ENCODE results near the gene TENM4. TPM values are rescaled to one million over a fixed set of nuclear protein-coding genes. Genes with fewer than 3 reads are reported as not detected.

Gene TENM4
- total RNA-seq, 1 donor from 2014 or later, result 11.9 TPM

GRCh38 chr11:79167510-79168188, 273.2 kb downstream of the TENM4 start:
- TF ChIP-seq, protein P1, sequence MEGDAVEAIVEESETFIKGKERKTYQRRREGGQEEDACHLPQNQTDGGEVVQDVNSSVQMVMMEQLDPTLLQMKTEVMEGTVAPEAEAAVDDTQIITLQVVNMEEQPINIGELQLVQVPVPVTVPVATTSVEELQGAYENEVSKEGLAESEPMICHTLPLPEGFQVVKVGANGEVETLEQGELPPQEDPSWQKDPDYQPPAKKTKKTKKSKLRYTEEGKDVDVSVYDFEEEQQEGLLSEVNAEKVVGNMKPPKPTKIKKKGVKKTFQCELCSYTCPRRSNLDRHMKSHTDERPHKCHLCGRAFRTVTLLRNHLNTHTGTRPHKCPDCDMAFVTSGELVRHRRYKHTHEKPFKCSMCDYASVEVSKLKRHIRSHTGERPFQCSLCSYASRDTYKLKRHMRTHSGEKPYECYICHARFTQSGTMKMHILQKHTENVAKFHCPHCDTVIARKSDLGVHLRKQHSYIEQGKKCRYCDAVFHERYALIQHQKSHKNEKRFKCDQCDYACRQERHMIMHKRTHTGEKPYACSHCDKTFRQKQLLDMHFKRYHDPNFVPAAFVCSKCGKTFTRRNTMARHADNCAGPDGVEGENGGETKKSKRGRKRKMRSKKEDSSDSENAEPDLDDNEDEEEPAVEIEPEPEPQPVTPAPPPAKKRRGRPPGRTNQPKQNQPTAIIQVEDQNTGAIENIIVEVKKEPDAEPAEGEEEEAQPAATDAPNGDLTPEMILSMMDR (IDR thresholded peaks at IDR 0.05), result no peak
- Histone ChIP-seq H3K4me3 (no peak overlapping the region), H3K9me3 (no peaks in the 10 kb centered on the region), H3K27ac (no peak overlapping the region), H3K4me1 (no peaks in the 10 kb centered on the region), H3K27me3 (no peaks in the 10 kb centered on the region), H3K36me3 (no peaks in the 10 kb centered on the region)
- no peak for DNase-seq (ENCODE audit: low spot score in 2 of 2)
- intact Hi-C loops (cut with DNase I), result no loop called here

GRCh38 chr11:79165908-79166307, 274.9 kb downstream of the TENM4 start:
- TF ChIP-seq, protein P1 (IDR thresholded peaks at IDR 0.05), result no peak
- H3K36me3 ChIP-seq, result no peaks in the 10 kb centered on the region
- no peaks in the 10 kb centered on the region for H3K4me1 ChIP-seq
- no peak overlapping the region for H3K4me3 ChIP-seq
- H3K9me3 ChIP-seq, result no peaks in the 10 kb centered on the region
- intact Hi-C loops (cut with DNase I), result no loop called here
- no peak for DNase-seq (ENCODE audit: low spot score in 2 of 2)
- no peaks in the 10 kb centered on the region for H3K27me3 ChIP-seq
- H3K27ac ChIP-seq, result no peak overlapping the region

GRCh38 chr11:79160791-79161403, 279.9 kb downstream of the TENM4 start:
- Histone ChIP-seq H3K36me3 (no peaks in the 10 kb centered on the region), H3K27ac (no peak overlapping the region), H3K4me3 (no peak overlapping the region), H3K27me3 (no peaks in the 10 kb centered on the region), H3K9me3 (no peaks in the 10 kb centered on the region), H3K4me1 (no peaks in the 10 kb centered on the region)
- intact Hi-C loops (cut with DNase I), result no loop called here
- no peak for DNase-seq (ENCODE audit: low spot score in 2 of 2)
- TF ChIP-seq, protein P1 (IDR thresholded peaks at IDR 0.05), result no peak

GRCh38 chr11:79159657-79160450, 281.0 kb downstream of the TENM4 start:
- no peaks in the 10 kb centered on the region for H3K36me3 ChIP-seq
- H3K4me1 ChIP-seq, result no peaks in the 10 kb centered on the region
- H3K27ac ChIP-seq, result no peak overlapping the region
- no peaks in the 10 kb centered on the region for H3K9me3 ChIP-seq
- no peak for DNase-seq (ENCODE audit: low spot score in 2 of 2)
- intact Hi-C loops (cut with DNase I), result no loop called here
- no peak overlapping the region for H3K4me3 ChIP-seq
- no peaks in the 10 kb centered on the region for H3K27me3 ChIP-seq
- TF ChIP-seq, protein P1 (IDR thresholded peaks at IDR 0.05), result no peak

GRCh38 chr11:79157738-79158137, 283.1 kb downstream of the TENM4 start:
- DNase-seq (ENCODE audit: low spot score in 2 of 2), result no peak
- H3K36me3 ChIP-seq, result no peaks in the 10 kb centered on the region
- no peaks in the 10 kb centered on the region for H3K9me3 ChIP-seq
- TF ChIP-seq, protein P1 (IDR thresholded peaks at IDR 0.05), result no peak
- intact Hi-C loops (cut with DNase I), result no loop called here
- H3K27me3 ChIP-seq, result no peaks in the 10 kb centered on the region
- no peak overlapping the region for H3K27ac ChIP-seq
- no peaks in the 10 kb centered on the region for H3K4me1 ChIP-seq
- H3K4me3 ChIP-seq, result no peak overlapping the region
